Measurements from ENCODE around the gene TMEM179.

DNA sequence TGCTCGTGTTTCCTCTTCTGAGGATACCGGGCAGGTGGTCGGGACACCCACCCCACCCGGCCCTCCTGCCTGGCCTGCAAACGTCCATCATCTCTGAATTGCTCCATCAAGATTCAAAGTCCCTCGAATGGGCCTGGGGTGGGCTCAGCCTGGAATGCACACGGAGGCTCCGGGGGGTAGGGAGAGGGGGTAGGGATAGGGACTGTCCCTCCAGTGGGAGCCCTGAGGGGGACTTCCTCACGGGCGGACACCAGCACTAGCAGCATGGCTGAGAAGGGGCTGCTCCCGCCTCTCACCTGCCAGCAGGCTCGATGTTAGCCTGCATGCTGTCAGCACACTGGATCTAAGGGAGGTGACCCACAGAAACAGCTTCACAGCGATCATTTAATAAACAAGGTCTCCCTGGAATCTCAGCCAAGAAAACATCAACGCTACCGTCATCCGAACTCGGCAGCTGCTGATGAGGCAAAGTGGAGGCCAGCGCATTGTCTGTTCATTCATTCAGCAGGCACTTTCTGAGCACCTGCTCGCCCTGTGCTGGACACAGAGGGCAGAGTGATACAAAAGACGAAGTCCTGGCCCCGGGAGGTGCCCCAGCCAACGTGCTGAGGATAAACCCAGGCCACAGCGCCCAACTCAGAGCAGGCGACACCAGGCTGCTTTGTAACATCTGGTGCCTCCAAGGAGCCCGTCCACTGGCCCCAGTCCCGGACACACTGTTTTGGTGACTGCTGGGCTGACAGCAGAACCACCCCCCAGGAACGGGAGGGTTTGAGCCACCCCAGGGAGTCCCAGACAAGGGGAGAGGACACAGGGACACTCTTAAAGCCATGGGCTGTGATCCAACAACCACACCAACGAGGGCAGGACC lies 6.3 kb downstream of the TMEM179 start:
- TF ChIP-seq SIX5 (IDR thresholded peaks at IDR 0.05; ENCODE audit: low read depth, low read length) (no peak), NANOG (IDR thresholded peaks at IDR 0.05; ENCODE audit: insufficient read depth, low read depth, low read length, poor library complexity, severe bottlenecking) (no peak), HDAC2 (IDR thresholded peaks at IDR 0.05; ENCODE audit: borderline replicate concordance in 1 of 2, low read depth in 2 of 2, low read length in 2 of 2) (no peak), EP300 (IDR thresholded peaks at IDR 0.05; ENCODE audit: borderline replicate concordance in 1 of 2, low read depth in 2 of 2, low read length in 2 of 2) (no peak), HDAC6 (IDR thresholded peaks at IDR 0.05; ENCODE audit: low read depth, low read length) (no peak), YY1 (IDR thresholded peaks at IDR 0.05; ENCODE audit: low read depth, low read length) (no peak)
- TF ChIP-seq, protein P1, sequence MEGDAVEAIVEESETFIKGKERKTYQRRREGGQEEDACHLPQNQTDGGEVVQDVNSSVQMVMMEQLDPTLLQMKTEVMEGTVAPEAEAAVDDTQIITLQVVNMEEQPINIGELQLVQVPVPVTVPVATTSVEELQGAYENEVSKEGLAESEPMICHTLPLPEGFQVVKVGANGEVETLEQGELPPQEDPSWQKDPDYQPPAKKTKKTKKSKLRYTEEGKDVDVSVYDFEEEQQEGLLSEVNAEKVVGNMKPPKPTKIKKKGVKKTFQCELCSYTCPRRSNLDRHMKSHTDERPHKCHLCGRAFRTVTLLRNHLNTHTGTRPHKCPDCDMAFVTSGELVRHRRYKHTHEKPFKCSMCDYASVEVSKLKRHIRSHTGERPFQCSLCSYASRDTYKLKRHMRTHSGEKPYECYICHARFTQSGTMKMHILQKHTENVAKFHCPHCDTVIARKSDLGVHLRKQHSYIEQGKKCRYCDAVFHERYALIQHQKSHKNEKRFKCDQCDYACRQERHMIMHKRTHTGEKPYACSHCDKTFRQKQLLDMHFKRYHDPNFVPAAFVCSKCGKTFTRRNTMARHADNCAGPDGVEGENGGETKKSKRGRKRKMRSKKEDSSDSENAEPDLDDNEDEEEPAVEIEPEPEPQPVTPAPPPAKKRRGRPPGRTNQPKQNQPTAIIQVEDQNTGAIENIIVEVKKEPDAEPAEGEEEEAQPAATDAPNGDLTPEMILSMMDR (IDR thresholded peaks at IDR 0.05; ENCODE audit: control extremely low read depth in 1 of 3, insufficient read depth in 1 of 3, low read depth in 1 of 3, low read length in 3 of 3) = no peak

Measured in H1 (cell line).